Measurements from ENCODE around the gene LDLRAP1. TPM values are rescaled to one million over a fixed set of nuclear protein-coding genes. Genes with fewer than 3 reads are reported as not detected.

Gene LDLRAP1
- total and polyA plus RNA-seq, 2 donors (not counting 1 experiment from before 2014, with no cell fraction given) = 7.3 to 21.0 TPM

DNA sequence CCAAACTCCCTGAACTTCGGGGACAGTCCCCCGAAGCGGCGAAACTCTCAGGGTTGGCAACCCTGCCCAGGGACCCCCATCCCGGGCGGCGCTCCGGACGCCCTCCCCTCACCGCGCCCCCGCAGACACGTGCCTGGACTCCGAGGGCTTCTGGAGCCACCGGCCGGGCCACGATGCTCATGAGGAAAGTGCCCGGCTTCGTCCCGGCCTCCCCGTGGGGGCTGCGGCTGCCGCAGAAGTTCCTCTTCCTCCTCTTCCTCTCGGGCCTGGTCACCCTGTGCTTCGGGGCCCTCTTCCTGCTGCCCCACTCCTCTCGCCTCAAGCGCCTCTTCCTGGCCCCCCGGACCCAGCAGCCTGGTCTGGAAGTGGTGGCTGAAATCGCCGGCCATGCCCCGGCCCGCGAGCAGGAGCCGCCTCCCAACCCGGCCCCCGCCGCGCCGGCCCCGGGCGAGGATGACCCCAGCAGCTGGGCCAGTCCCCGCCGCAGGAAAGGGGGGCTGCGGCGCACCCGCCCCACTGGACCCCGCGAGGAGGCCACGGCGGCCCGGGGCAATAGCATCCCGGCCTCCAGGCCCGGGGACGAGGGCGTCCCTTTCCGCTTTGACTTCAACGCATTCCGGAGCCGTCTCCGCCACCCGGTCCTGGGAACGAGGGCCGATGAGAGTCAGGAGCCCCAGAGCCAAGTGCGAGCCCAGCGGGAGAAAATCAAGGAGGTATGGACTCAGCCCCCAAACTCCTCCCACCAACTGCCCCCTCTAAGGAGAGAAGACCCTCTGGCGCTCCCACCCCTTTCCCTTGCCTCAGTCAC, 74.4 kb downstream of the LDLRAP1 start:
- Histone ChIP-seq H3K79me2 (ENCODE audit: control insufficient read depth, insufficient read depth, low read length) (no peaks in the 10 kb centered on the region), H4K20me1 (ENCODE audit: control insufficient read depth, extremely low read depth, insufficient read depth, low read length) (no peaks in the 10 kb centered on the region), H3K27me3 (ENCODE audit: control insufficient read depth, insufficient read depth, low read length) (peaks cover 23% of the 10 kb centered on the region), H3K36me3 (ENCODE audit: control insufficient read depth, insufficient read depth, low read length) (no peaks in the 10 kb centered on the region), H3K9me3 (ENCODE audit: control insufficient read depth, insufficient read depth, low read depth, low read length) (no peaks in the 10 kb centered on the region), H3K9ac (ENCODE audit: insufficient read depth, low read length) (peak overlapping the region; percentile 31), H3K4me3 (replicated peaks in 1 of 4; ENCODE audit: control extremely low read depth in 1 of 4, insufficient read depth in 1 of 4, low read depth in 3 of 4, low read length in 4 of 4) (peak overlapping the region; percentile 13 to 64 (median 38)), H3K4me2 (ENCODE audit: extremely low read depth, insufficient read depth, low read length) (peak overlapping the region; percentile 54), H3K27ac (ENCODE audit: insufficient read depth, low read length) (no peak overlapping the region), H2AFZ (ENCODE audit: low read length) (peak overlapping the region; percentile 13), H3K4me1 (ENCODE audit: control insufficient read depth, extremely low read depth, insufficient read depth, low read length) (no peaks in the 10 kb centered on the region)
- DNase-seq (ENCODE audit: low read depth in 2 of 2) = no peak
- TF ChIP-seq, protein P1, sequence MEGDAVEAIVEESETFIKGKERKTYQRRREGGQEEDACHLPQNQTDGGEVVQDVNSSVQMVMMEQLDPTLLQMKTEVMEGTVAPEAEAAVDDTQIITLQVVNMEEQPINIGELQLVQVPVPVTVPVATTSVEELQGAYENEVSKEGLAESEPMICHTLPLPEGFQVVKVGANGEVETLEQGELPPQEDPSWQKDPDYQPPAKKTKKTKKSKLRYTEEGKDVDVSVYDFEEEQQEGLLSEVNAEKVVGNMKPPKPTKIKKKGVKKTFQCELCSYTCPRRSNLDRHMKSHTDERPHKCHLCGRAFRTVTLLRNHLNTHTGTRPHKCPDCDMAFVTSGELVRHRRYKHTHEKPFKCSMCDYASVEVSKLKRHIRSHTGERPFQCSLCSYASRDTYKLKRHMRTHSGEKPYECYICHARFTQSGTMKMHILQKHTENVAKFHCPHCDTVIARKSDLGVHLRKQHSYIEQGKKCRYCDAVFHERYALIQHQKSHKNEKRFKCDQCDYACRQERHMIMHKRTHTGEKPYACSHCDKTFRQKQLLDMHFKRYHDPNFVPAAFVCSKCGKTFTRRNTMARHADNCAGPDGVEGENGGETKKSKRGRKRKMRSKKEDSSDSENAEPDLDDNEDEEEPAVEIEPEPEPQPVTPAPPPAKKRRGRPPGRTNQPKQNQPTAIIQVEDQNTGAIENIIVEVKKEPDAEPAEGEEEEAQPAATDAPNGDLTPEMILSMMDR (conservative IDR thresholded peaks at IDR 0.05 in 1 of 2, IDR thresholded peaks at IDR 0.05 in 1 of 2; ENCODE audit: low read depth in 1 of 2, low read length in 2 of 2) = no peak
- peak; percentile 20 for TF ChIP-seq EZH2 (IDR thresholded peaks at IDR 0.05; ENCODE audit: low read length, missing control alignments)

DNA sequence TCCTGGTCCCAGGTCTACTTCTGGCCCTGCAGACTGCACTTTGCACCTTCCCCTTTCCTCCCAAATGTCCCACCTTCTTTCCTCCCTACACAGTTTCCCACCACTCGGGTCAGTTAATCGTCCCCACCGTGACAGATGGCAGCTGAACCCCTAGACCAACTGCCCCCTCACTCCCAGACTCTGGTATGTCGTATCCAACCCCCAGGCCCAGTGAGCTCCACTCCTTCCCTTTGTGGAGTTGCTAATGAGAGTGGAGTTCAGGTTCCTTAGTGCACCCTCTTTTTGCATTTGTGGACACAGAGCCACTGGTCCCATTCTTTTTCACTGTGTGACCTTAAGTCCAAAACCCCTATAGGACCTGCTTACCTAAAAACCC, 75.0 kb downstream of the LDLRAP1 start:
- Histone ChIP-seq H2AFZ (ENCODE audit: low read length) (no peak overlapping the region), H4K20me1 (ENCODE audit: control insufficient read depth, extremely low read depth, insufficient read depth, low read length) (no peaks in the 10 kb centered on the region), H3K9ac (ENCODE audit: insufficient read depth, low read length) (no peak overlapping the region), H3K36me3 (ENCODE audit: control insufficient read depth, insufficient read depth, low read length) (no peaks in the 10 kb centered on the region), H3K9me3 (ENCODE audit: control insufficient read depth, insufficient read depth, low read depth, low read length) (no peaks in the 10 kb centered on the region), H3K27me3 (ENCODE audit: control insufficient read depth, insufficient read depth, low read length) (peaks cover 17% of the 10 kb centered on the region), H3K27ac (ENCODE audit: insufficient read depth, low read length) (no peak overlapping the region), H3K4me2 (ENCODE audit: extremely low read depth, insufficient read depth, low read length) (peak overlapping the region; percentile 56), H3K4me1 (ENCODE audit: control insufficient read depth, extremely low read depth, insufficient read depth, low read length) (no peaks in the 10 kb centered on the region), H3K79me2 (ENCODE audit: control insufficient read depth, insufficient read depth, low read length) (no peaks in the 10 kb centered on the region), H3K4me3 (replicated peaks in 1 of 4; ENCODE audit: control extremely low read depth in 1 of 4, insufficient read depth in 1 of 4, low read depth in 3 of 4, low read length in 4 of 4) (peak overlapping the region in 3 of 4 experiments; percentile 13 to 64 (median 26))
- TF ChIP-seq, protein P1 (conservative IDR thresholded peaks at IDR 0.05 in 1 of 2, IDR thresholded peaks at IDR 0.05 in 1 of 2; ENCODE audit: low read depth in 1 of 2, low read length in 2 of 2) = no peak
- no peak for TF ChIP-seq EZH2 (IDR thresholded peaks at IDR 0.05; ENCODE audit: low read length, missing control alignments)
- no peak for DNase-seq (ENCODE audit: low read depth in 2 of 2)

Other genes starting within 250 kb of the LDLRAP1 start
- gene TMEM50A, start 205.3 kb upstream of the LDLRAP1 start, total RNA-seq = 117 and 141 TPM in 2 replicates
- 118 and 186 TPM in 2 replicates for gene TMEM50A, start 205.3 kb upstream of the LDLRAP1 start, polyA plus RNA-seq
- 0.26 and 0.50 TPM in 2 replicates for gene RHCE, start 122.8 kb upstream of the LDLRAP1 start, total RNA-seq
- 0.38 and 1.2 TPM in 2 replicates for gene RHCE, start 122.8 kb upstream of the LDLRAP1 start, polyA plus RNA-seq
- 16.9 and 17.5 TPM in 2 replicates for gene MACO1, start 112.7 kb upstream of the LDLRAP1 start, total RNA-seq
- 12.4 and 14.2 TPM in 2 replicates for gene MACO1, start 112.7 kb upstream of the LDLRAP1 start, polyA plus RNA-seq
- 14.6 and 17.7 TPM in 2 replicates for gene MAN1C1, start 73.2 kb downstream of the LDLRAP1 start, total RNA-seq
- gene MAN1C1, start 73.2 kb downstream of the LDLRAP1 start, polyA plus RNA-seq = 10.4 and 51.4 TPM in 2 replicates

All from fibroblast of lung (primary cell).